Measurements from ENCODE around the gene RPS21. TPM values are rescaled to one million over a fixed set of nuclear protein-coding genes. Genes with fewer than 3 reads are reported as not detected.

RPS21 gene
- total RNA-seq, 2 experiments from 2014 or later: 2,670 to 2,760 TPM

DNA sequence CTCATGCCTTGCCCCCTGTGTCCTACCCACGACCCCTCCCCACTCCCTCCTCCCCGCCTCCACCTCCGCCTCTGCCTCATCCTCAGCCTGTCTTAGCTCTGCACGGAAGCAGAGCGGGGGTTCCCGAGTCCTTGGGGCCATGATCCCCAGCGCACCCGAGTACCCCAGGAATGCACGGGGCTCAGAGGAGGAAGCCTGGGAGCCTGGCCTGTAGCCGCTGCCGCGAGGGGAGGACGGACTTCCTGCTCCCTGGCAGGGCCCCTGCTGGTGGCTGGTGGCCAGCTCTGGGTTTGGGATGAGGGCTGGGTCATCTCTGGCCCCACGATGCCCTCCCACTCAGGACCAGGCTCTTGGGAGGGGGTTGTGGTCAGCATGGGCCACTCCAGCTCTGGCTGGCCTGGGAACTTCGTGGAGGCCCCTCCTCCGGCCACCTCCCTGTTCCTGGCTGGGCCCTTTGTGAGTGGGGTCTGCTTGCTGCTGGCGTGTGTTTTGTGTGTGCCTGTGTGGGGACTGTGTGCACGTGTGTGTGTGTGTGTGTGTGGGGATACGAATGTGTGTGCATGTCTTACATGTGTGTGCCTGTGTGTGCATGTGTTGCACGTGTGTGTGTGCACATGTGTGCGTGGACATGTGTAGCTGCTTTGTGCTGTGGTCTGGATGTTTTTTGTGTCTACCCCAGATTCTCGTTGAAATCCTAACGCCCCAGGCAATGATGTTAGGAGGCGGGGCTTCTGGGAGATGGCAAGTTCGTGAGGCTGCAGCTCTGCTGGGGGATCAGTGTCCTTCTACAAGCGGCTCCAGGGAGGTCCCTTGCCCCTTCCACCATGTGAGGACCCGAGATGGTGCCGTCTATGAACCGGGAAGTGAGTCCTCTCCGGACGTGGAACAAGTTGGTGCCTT, 41.7 kb downstream of the RPS21 start:
- no peaks in the 10 kb centered on the region for H3K36me3 Mint-ChIP-seq (ENCODE audit: low read depth)
- intact Hi-C loops (cut with micrococcal nuclease): no loop called here
- H3K27ac Mint-ChIP-seq: no peak overlapping the region
- ATAC-seq (no peak), DNase-seq (no peak)
- ChIA-PET POLR2A (no interaction called here), CTCF (no interaction called here)
- no peaks in the 10 kb centered on the region for H3K9me3 Mint-ChIP-seq
- TF ChIP-seq, protein P1, sequence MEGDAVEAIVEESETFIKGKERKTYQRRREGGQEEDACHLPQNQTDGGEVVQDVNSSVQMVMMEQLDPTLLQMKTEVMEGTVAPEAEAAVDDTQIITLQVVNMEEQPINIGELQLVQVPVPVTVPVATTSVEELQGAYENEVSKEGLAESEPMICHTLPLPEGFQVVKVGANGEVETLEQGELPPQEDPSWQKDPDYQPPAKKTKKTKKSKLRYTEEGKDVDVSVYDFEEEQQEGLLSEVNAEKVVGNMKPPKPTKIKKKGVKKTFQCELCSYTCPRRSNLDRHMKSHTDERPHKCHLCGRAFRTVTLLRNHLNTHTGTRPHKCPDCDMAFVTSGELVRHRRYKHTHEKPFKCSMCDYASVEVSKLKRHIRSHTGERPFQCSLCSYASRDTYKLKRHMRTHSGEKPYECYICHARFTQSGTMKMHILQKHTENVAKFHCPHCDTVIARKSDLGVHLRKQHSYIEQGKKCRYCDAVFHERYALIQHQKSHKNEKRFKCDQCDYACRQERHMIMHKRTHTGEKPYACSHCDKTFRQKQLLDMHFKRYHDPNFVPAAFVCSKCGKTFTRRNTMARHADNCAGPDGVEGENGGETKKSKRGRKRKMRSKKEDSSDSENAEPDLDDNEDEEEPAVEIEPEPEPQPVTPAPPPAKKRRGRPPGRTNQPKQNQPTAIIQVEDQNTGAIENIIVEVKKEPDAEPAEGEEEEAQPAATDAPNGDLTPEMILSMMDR (IDR thresholded peaks at IDR 0.05): no peak
- peaks cover under 1% of the 10 kb centered on the region for H3K27me3 Mint-ChIP-seq
- H3K4me3 Mint-ChIP-seq: no peak overlapping the region
- no peaks in the 10 kb centered on the region for H3K4me1 Mint-ChIP-seq (ENCODE audit: low read depth)

DNA sequence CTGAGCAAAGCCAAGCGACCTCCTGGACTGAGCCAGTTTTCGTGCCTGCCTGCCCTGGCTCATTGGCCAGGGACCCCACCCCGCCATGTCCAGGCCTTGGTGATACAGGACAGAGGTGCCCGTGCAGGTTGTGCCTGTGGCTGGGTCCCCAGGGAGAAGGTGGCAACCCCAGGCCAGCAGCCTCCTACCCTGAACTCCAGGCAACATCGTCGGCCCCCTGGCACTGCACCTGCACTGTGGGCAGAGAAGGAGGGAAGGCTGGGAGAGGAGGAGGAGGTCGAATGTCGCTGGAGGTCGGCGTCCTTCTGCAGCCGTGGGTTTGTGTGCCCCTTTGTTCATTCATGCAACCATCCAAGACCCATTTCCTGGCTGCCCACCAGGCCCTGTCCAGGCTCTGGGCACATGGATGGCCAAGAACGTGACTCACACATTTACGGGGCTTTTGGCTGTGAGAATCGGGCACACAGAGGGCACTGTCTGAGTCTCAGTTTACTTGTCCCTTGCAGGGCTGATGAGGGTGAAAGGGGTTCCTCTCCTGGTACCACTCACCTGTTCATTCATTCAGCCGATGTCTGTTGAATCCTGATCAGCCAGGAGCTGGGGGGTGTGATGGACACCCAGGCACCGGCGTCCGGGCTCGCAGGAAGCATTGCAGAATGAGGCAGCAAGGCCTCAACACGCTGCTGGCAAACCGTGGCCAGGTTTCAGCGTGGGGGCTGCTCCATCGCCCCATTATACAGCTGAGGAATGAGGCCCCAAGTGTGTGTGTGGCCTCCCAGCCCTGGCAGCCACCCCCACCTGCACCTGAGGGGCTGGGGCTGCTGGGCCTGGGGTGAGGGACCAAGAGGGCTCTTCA, 42.8 kb downstream of the RPS21 start:
- no peak for DNase-seq
- Mint-ChIP-seq H3K27ac (no peak overlapping the region), H3K4me3 (no peak overlapping the region), H3K36me3 (ENCODE audit: low read depth) (no peaks in the 10 kb centered on the region), H3K9me3 (no peaks in the 10 kb centered on the region), H3K27me3 (peaks cover 6% of the 10 kb centered on the region), H3K4me1 (ENCODE audit: low read depth) (no peaks in the 10 kb centered on the region)
- no peak for ATAC-seq
- ChIA-PET POLR2A (interaction anchor here (0.7 kb wide), 1 partner anchor 13 kb away, joined by 3 read pairs; no protein-coding TSS in a partner anchor), CTCF (no interaction called here)
- intact Hi-C loops (cut with micrococcal nuclease): no loop called here
- TF ChIP-seq, protein P1 (IDR thresholded peaks at IDR 0.05): no peak

DNA sequence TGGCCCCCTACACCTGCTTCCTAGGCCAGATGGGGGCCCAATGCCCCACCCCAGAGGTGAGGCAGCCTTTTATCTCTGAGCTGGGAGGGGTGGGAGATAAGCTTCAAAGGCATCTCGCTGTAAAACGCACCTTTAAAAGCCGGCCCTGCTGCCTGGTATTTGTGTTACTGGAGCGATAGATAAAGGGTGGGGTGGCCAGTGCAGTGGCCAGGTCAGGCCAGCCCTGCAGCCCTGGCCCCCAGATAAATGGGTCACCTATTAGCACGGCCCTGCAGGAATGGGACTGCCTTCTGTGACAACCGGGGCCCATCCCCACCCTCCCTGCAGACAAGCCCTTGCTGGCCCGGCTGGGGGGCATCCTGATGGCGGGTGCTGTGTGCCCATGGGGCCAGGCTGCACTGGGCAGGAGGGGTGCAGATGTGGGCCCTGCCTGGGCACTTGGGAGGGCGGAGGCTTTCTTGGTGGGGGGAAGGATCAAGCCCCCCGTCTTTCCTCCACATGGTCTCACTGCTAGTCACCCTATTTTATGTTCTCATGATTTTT, 43.5 kb downstream of the RPS21 start:
- H3K27me3 Mint-ChIP-seq: peaks cover 8% of the 10 kb centered on the region
- POLR2A ChIA-PET: interaction anchor here (0.7 kb wide), 1 partner anchor 13 kb away, joined by 3 read pairs; no protein-coding TSS in a partner anchor
- H3K4me1 Mint-ChIP-seq (ENCODE audit: low read depth): no peaks in the 10 kb centered on the region
- TF ChIP-seq, protein P1 (IDR thresholded peaks at IDR 0.05): no peak
- no peaks in the 10 kb centered on the region for H3K36me3 Mint-ChIP-seq (ENCODE audit: low read depth)
- intact Hi-C loops (cut with micrococcal nuclease): no loop called here
- CTCF ChIA-PET: no interaction called here
- no peak overlapping the region for H3K4me3 Mint-ChIP-seq
- DNase-seq: no peak
- H3K9me3 Mint-ChIP-seq: no peaks in the 10 kb centered on the region
- no peak overlapping the region for H3K27ac Mint-ChIP-seq
- ATAC-seq: no peak

DNA sequence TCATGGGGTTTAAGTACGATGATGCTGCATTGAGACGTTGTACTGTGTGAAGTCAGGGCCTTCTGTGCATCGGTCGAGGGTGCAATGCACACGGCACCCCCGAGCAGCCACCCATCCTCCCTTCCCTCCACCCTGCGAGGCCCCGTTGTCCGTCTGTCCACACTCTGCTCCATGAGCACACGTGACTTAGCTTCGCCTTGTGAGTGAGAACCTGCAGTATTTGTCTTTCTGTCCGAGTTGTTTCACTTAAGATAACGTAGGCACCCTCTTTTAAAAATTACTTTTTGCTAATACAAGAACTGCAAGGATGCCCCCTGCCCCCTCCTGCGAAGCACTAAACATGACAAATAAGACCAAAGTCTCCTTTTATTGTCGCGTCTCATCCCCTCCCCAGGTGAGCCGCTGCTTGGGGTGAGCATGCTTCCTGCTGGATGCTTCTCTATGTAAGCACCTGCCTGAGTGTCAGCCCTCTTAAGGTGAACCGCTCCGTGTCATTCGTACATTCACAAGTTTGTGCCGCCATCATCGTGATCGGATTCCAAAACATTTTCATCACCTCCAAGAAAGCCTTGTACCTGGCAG, 44.1 kb downstream of the RPS21 start:
- Mint-ChIP-seq H3K4me3 (no peak overlapping the region), H3K4me1 (ENCODE audit: low read depth) (no peaks in the 10 kb centered on the region), H3K27ac (no peak overlapping the region), H3K36me3 (ENCODE audit: low read depth) (no peaks in the 10 kb centered on the region), H3K9me3 (no peaks in the 10 kb centered on the region), H3K27me3 (peaks cover 10% of the 10 kb centered on the region)
- ChIA-PET POLR2A (interaction anchor here (0.7 kb wide), 1 partner anchor 12 kb away, joined by 3 read pairs; no protein-coding TSS in a partner anchor), CTCF (no interaction called here)
- ATAC-seq: no peak
- DNase-seq: no peak
- intact Hi-C loops (cut with micrococcal nuclease): no loop called here
- TF ChIP-seq, protein P1 (IDR thresholded peaks at IDR 0.05): no peak
